HG03342 (cell line): Measurements from ENCODE around the gene SLC15A1.
A peak's percentile ranks its signal among the peaks of the same experiment; 100 is the strongest.

ENCODE experiments used
- ATAC-seq: cut with Tn5 transposase; IDR thresholded peaks from one replicate; pipeline ENCODE4 v1.9.1; 2021; ENCODE audit warnings: mild to moderate bottlenecking, moderate library complexity; ENCODE audit not compliant: unreplicated experiment

The SLC15A1 gene

GRCh38 chr13:98781470-98781869 lies 29.0 kb upstream of the SLC15A1 start:
- ATAC-seq: no peak

GRCh38 chr13:98781045-98781444 lies 28.6 kb upstream of the SLC15A1 start:
- no peak for ATAC-seq

GRCh38 chr13:98780451-98780850 lies 28.0 kb upstream of the SLC15A1 start:
- no peak for ATAC-seq

GRCh38 chr13:98779695-98780094 lies 27.2 kb upstream of the SLC15A1 start:
- no peak for ATAC-seq

GRCh38 chr13:98778749-98779148 lies 26.3 kb upstream of the SLC15A1 start:
- ATAC-seq: no peak

- no peak for ATAC-seq
These were observed 24.2 kb upstream of the SLC15A1 start for GRCh38 chr13:98776644-98777043.

GRCh38 chr13:98775844-98776598 lies 23.5 kb upstream of the SLC15A1 start:
- ATAC-seq: no peak

- no peak for ATAC-seq
These were observed 22.9 kb upstream of the SLC15A1 start for GRCh38 chr13:98775386-98775785.

GRCh38 chr13:98774776-98775175 lies 22.3 kb upstream of the SLC15A1 start:
- ATAC-seq: no peak

- ATAC-seq: no peak
These were observed 21.4 kb upstream of the SLC15A1 start for GRCh38 chr13:98773921-98774320.

GRCh38 chr13:98772794-98773452 lies 20.5 kb upstream of the SLC15A1 start:
- no peak for ATAC-seq

GRCh38 chr13:98771838-98772611 lies 19.6 kb upstream of the SLC15A1 start:
- ATAC-seq: no peak

- ATAC-seq: no peak
These were observed 17.3 kb upstream of the SLC15A1 start for GRCh38 chr13:98769736-98770135.

- no peak for ATAC-seq
These were observed 16.1 kb upstream of the SLC15A1 start for GRCh38 chr13:98768522-98768921.

GRCh38 chr13:98766697-98767096 lies 14.2 kb upstream of the SLC15A1 start:
- ATAC-seq: no peak

GRCh38 chr13:98765996-98766519 lies 13.6 kb upstream of the SLC15A1 start:
- no peak for ATAC-seq

- peak; percentile 34 for ATAC-seq
These were observed 9.6 kb upstream of the SLC15A1 start for GRCh38 chr13:98761986-98762616.

- peak; percentile 88 for ATAC-seq
These were observed 8.9 kb upstream of the SLC15A1 start for GRCh38 chr13:98761126-98761985.

GRCh38 chr13:98755729-98756128 lies 3.3 kb upstream of the SLC15A1 start:
- no peak for ATAC-seq

GRCh38 chr13:98755116-98755515 lies 2.6 kb upstream of the SLC15A1 start:
- no peak for ATAC-seq
